ENCODE measurements around the gene DEDD2.

The DEDD2 gene

GRCh38 chr19:42252365-42253244, 35.1 kb upstream of the DEDD2 start:
- no peaks in the 10 kb centered on the region for H3K27me3 ChIP-seq (ENCODE audit: control insufficient read depth, insufficient read depth, low read length)
- peaks cover 16% of the 10 kb centered on the region for H3K36me3 ChIP-seq (ENCODE audit: control insufficient read depth, insufficient read depth, low read length)
- H3K9ac ChIP-seq (ENCODE audit: low read depth, low read length), result peak overlapping the region; percentile 79

GRCh38 chr19:42251572-42252358, 34.3 kb upstream of the DEDD2 start:
- H3K4me1 ChIP-seq (ENCODE audit: control insufficient read depth, insufficient read depth, low read length), result peaks cover 7% of the 10 kb centered on the region
- no peaks in the 10 kb centered on the region for H3K27me3 ChIP-seq (ENCODE audit: control insufficient read depth, insufficient read depth, low read length)
- no peaks in the 10 kb centered on the region for H3K9me3 ChIP-seq (ENCODE audit: control insufficient read depth, insufficient read depth, low read length)
- peaks cover 16% of the 10 kb centered on the region for H3K36me3 ChIP-seq (ENCODE audit: control insufficient read depth, insufficient read depth, low read length)
- H3K4me3 ChIP-seq (ENCODE audit: low read depth, low read length), result peak overlapping the region; percentile 32
- peak overlapping the region; percentile 32 for H3K9ac ChIP-seq (ENCODE audit: low read depth, low read length)

More at GRCh38 chr19:42252365-42253244, 35.1 kb upstream of the DEDD2 start:
- Histone ChIP-seq H3K9me3 (ENCODE audit: control insufficient read depth, insufficient read depth, low read length) (no peaks in the 10 kb centered on the region), H3K4me3 (ENCODE audit: low read depth, low read length) (peak overlapping the region; percentile 80), H3K4me1 (ENCODE audit: control insufficient read depth, insufficient read depth, low read length) (peaks cover 7% of the 10 kb centered on the region)

GRCh38 chr19:42250666-42251531, 33.4 kb upstream of the DEDD2 start:
- H3K9me3 ChIP-seq (ENCODE audit: control insufficient read depth, insufficient read depth, low read length), result no peaks in the 10 kb centered on the region
- peaks cover 13% of the 10 kb centered on the region for H3K4me1 ChIP-seq (ENCODE audit: control insufficient read depth, insufficient read depth, low read length)
- H3K4me3 ChIP-seq (ENCODE audit: low read depth, low read length), result no peak overlapping the region
- peaks cover 16% of the 10 kb centered on the region for H3K36me3 ChIP-seq (ENCODE audit: control insufficient read depth, insufficient read depth, low read length)
- no peak overlapping the region for H3K9ac ChIP-seq (ENCODE audit: low read depth, low read length)
- no peaks in the 10 kb centered on the region for H3K27me3 ChIP-seq (ENCODE audit: control insufficient read depth, insufficient read depth, low read length)

GRCh38 chr19:42250183-42250665, 32.7 kb upstream of the DEDD2 start:
- H3K27me3 ChIP-seq (ENCODE audit: control insufficient read depth, insufficient read depth, low read length), result no peaks in the 10 kb centered on the region
- H3K9me3 ChIP-seq (ENCODE audit: control insufficient read depth, insufficient read depth, low read length), result no peaks in the 10 kb centered on the region
- peak overlapping the region; percentile 5 for H3K9ac ChIP-seq (ENCODE audit: low read depth, low read length)
- peaks cover 16% of the 10 kb centered on the region for H3K36me3 ChIP-seq (ENCODE audit: control insufficient read depth, insufficient read depth, low read length)
- peaks cover 14% of the 10 kb centered on the region for H3K4me1 ChIP-seq (ENCODE audit: control insufficient read depth, insufficient read depth, low read length)
- H3K4me3 ChIP-seq (ENCODE audit: low read depth, low read length), result no peak overlapping the region

DNA sequence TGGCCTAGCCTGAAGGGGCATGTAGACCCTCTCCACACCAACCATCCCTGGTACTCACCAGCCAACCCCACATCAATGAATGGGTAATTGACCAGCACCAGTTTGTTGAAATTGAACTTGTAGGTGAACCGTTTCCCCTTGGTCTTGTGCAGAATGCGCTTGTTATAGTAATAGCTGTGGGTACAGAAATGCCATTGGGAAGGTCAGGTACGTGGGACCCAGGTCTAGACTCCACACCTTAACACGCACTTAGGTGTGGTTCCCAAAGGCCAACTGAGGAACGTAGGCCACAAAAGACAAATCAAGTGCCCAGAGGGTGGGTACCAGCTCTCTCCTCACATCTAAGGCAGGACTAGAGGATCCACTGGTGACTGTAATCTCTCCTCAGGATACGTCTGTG, 32.3 kb upstream of the DEDD2 start:
- Histone ChIP-seq H3K4me1 (ENCODE audit: control insufficient read depth, insufficient read depth, low read length) (peaks cover 14% of the 10 kb centered on the region), H3K9ac (ENCODE audit: low read depth, low read length) (peak overlapping the region; percentile 5), H3K9me3 (ENCODE audit: control insufficient read depth, insufficient read depth, low read length) (no peaks in the 10 kb centered on the region), H3K27me3 (ENCODE audit: control insufficient read depth, insufficient read depth, low read length) (no peaks in the 10 kb centered on the region), H3K4me3 (ENCODE audit: low read depth, low read length) (no peak overlapping the region), H3K36me3 (ENCODE audit: control insufficient read depth, insufficient read depth, low read length) (peaks cover 16% of the 10 kb centered on the region)

DNA sequence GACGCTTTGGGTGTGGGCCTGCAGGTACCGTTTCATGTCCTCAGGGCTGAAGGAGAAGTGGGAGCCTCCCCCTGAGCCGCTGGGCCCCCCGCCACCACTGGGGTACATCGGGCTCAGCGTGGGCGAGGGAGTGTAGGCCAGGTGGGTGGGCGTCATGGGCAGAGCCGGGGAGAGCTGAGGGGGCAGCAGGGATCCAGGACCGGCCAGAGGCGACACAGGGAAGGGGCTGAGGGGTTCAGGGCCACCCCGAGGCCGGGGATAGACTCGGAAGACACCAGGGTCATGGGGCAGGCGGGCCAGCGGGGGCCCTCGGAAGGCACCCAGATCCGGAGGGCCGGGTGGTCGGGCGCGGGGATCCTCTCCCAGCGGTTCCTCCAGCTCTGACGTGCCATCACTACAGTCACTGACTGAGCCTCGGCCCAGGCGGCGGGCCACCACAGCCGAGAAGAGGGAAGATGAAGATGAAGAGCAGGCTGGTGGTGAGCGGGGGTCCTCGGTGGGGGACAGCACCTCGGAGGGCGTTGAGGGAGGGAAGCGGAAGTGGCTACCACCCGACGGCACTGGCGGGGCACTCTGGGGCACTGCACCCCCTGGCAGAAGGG, 31.8 kb upstream of the DEDD2 start:
- Histone ChIP-seq H3K4me3 (ENCODE audit: low read depth, low read length) (no peak overlapping the region), H3K9me3 (ENCODE audit: control insufficient read depth, insufficient read depth, low read length) (no peaks in the 10 kb centered on the region), H3K4me1 (ENCODE audit: control insufficient read depth, insufficient read depth, low read length) (peaks cover 14% of the 10 kb centered on the region), H3K27me3 (ENCODE audit: control insufficient read depth, insufficient read depth, low read length) (no peaks in the 10 kb centered on the region), H3K36me3 (ENCODE audit: control insufficient read depth, insufficient read depth, low read length) (peaks cover 16% of the 10 kb centered on the region), H3K9ac (ENCODE audit: low read depth, low read length) (no peak overlapping the region)

DNA sequence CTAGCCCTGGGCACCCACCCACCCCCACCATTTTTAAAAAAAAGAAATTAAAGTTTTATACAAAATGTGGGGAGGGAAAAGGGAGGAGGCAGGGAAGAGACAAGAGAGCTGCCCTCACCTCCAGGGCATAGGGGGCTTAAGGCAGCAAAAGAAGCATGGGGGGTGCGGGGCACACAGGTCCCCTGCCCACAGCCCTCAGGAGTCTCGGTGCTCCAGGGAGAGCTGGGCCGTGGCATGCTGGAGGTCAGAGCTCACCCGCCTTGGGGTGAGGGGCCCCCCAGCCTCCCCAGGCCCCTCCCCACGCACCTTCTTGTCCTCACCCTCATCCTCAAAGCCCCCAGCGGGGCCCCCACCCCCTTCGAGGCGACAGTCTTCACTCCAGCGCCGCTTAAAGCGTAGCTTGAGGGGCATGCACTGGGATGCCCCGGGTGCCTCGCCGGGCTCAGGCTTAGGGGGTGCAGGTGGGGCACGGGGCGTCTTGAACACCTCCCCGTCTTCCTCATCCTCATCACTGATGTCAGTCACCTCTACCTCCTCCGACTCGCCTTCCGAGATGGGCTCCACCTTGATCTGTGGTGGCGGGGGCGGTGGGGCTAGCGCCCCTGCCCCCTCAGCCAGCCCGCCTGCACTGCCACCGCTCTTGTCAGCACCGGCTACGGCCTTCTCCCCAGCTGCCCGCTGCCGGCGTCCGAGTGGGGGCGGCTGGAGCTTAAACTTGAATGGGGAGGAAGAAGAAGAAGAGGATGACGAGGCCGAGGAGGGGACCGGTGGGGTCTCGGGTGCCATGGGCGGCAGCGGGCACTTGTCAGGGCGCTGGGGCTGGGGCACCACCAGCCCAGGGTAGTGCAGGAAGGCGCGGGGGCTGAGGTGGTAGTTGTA, 31.0 kb upstream of the DEDD2 start:
- Histone ChIP-seq H3K4me3 (ENCODE audit: low read depth, low read length) (no peak overlapping the region), H3K27me3 (ENCODE audit: control insufficient read depth, insufficient read depth, low read length) (no peaks in the 10 kb centered on the region), H3K4me1 (ENCODE audit: control insufficient read depth, insufficient read depth, low read length) (peaks cover 14% of the 10 kb centered on the region), H3K36me3 (ENCODE audit: control insufficient read depth, insufficient read depth, low read length) (peaks cover 16% of the 10 kb centered on the region), H3K9me3 (ENCODE audit: control insufficient read depth, insufficient read depth, low read length) (no peaks in the 10 kb centered on the region), H3K9ac (ENCODE audit: low read depth, low read length) (no peak overlapping the region)

GRCh38 chr19:42247640-42248199, 30.2 kb upstream of the DEDD2 start:
- no peak overlapping the region for H3K9ac ChIP-seq (ENCODE audit: low read depth, low read length)
- peaks cover 16% of the 10 kb centered on the region for H3K36me3 ChIP-seq (ENCODE audit: control insufficient read depth, insufficient read depth, low read length)
- H3K4me1 ChIP-seq (ENCODE audit: control insufficient read depth, insufficient read depth, low read length), result peaks cover 13% of the 10 kb centered on the region
- H3K4me3 ChIP-seq (ENCODE audit: low read depth, low read length), result no peak overlapping the region
- H3K27me3 ChIP-seq (ENCODE audit: control insufficient read depth, insufficient read depth, low read length), result no peaks in the 10 kb centered on the region
- no peaks in the 10 kb centered on the region for H3K9me3 ChIP-seq (ENCODE audit: control insufficient read depth, insufficient read depth, low read length)

GRCh38 chr19:42246922-42247639, 29.6 kb upstream of the DEDD2 start:
- Histone ChIP-seq H3K4me3 (ENCODE audit: low read depth, low read length) (no peak overlapping the region), H3K9me3 (ENCODE audit: control insufficient read depth, insufficient read depth, low read length) (no peaks in the 10 kb centered on the region), H3K27me3 (ENCODE audit: control insufficient read depth, insufficient read depth, low read length) (no peaks in the 10 kb centered on the region), H3K4me1 (ENCODE audit: control insufficient read depth, insufficient read depth, low read length) (peaks cover 12% of the 10 kb centered on the region), H3K9ac (ENCODE audit: low read depth, low read length) (no peak overlapping the region), H3K36me3 (ENCODE audit: control insufficient read depth, insufficient read depth, low read length) (peaks cover 16% of the 10 kb centered on the region)
